GM19023 (cell line): ENCODE data around the gene PTTG1IP.

Experiments
- ATAC-seq: cut with Tn5 transposase; IDR thresholded peaks from one replicate; pipeline ENCODE4 v1.9.1; 2021; ENCODE audit warnings: mild to moderate bottlenecking, moderate library complexity; ENCODE audit not compliant: unreplicated experiment

The PTTG1IP gene

DNA sequence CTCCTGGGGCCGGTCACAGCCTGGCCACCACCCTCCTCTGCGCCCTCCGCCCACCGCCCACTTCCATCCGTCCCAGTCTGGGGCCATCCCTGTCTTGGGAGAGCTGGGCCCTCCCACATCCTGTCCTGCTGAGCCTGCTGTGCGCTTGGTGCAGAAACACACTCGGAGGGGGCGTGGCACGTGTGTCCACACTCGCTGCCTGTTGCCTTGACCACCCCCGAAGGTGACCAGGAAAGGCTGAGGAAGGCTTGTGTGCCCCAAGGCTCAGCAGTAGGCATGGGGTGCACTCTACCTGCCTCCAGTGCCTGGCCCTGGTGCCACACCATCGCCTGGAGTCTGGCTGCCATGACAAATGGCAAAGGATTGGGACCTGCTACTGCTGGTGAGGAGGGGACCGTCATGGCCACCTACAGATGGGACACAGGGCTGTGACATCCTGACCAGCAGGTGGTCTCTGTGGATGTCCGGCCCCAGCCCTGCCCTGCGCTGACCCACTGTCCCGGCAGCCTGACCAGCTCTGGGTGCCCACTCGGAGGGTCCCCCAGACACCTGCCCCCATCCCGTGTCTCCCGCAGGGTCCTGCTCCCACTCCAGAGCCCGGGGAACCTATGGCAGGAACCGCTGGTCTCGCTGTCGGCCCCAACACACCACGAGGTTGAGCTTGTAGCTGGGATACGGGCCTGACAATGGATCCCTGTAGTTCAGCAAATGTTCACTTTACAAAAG, 23.2 kb upstream of the PTTG1IP start:
- ATAC-seq: no peak

DNA sequence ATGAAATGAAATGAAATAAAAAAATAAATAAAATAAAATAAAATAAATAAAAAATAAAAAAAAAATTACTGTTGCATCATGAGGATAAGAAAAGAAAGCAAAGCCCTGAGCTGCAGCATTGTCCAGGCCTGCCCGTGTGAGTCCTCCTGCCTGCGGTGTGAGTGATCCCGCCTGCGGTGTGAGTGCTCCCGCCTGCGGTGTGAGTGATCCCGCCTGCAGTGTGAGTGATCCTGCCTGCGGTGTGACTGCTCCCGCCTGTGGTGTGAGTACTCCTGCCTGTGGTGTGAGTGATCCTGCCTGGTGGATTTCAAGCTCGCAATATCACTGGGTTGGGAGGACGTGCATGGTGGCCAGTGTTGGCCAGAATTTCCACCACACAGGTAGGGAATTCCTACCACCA, 22.4 kb upstream of the PTTG1IP start:
- no peak for ATAC-seq

DNA sequence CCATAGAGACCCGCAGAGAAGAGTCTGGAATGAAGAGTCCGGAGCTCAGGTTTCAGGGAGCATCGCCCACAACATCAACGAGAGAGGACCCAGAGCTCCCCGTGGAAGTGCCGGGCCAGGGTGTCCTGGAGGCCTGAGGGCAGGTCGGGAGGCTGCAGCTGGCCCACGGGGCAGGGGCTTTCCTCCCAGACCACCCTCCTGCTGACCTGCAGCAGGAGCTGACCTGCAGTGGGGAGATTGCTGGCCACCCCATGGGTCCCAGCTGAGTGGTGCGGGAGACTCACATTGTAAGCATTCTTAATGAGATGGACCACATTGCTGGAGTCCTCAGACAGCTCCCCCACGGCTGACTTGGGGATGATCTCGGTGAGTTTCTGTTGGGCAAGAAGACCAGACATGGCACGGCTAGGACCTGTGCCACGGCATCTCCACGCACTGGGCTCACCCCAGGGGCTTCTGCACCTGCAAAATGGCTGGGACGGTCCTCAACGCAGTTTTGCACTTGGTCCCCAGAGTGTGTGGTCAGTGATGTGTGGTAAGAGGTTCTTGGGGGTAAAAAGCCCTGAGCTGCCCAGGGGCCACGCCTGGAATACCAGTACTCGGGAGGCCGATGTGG, 21.3 kb upstream of the PTTG1IP start:
- no peak for ATAC-seq

DNA sequence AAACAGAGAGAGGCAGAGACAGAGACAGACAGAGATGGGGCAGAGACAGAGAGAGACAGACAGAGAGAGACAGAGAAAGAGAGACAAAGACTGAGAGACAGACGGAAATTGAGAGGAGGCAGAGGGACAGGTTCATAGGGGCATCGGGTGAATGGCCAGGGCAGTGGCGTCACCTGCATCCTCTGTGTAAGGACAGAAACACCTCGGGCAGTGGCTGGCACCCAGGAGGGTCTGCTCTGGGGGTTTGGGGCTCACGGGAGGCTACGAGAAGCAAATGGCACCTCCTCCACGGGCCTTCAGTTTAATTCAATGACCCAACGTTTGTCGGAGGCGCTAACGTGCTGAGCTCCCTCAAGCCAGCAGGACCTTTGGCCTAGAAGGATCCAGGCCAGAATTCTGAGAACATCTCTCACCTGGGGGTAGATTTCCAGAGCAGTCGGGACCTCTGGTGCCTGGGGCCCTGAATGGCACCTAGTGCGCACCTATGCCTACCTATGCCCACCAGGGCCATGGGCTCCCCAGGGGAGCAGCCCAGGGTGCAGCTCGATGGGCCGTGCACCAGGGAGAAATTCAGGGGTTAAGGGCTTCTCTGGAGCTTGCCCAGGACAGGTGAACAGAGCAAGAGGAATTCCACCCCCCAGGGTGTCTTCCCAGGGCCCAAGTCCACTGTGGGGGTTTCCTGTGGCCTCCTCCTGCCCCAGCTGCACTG, 20.6 kb upstream of the PTTG1IP start:
- ATAC-seq: no peak

DNA sequence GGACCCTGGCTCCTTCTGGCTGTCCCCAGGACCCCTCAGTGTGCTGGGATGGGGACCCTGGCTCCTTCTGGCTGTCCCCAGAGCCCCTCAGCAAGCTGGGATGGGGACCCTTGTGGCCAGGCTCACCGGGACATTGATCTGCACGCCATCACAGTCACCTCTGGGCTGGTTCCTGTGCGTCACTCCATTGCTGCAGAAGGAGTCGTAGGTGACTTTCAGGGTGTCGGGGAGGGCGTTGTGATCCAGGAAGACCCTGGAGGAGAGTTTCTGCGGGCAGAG, 19.7 kb upstream of the PTTG1IP start:
- ATAC-seq: no peak

DNA sequence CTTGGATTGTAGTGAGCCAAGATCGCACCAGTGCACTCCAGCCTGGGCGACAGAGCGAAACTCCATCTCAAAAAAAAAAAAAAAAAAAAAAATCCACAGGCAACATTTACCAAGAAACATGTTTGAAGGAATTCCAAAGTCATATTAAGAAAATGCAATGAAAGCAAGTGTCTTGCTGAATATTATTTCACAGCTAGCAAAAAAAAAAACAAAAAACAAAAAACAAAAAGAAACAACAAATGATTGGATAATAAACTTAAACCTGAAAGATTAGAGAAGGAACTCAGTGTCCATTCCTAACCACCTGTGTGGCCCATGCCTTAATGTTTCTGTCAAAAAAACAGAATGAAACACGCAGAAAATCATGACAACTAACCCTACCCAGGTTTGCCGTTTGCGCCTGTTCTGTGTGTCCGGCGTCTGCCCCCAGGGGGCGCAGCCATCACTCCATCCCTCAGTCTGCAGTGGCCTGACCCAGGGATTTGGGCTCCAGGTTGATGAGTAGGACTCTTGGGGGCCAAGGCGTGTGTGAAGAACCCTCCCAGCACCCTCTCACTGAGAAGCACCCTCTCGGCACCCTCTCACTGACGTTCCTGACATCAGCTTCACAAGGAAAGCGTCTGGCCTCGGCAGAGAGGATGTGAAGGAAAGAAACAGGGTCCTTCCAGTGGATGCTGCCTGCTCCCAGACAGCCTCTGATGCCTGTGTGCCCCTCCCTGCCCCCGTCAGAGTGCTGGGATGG, 19.2 kb upstream of the PTTG1IP start:
- ATAC-seq: no peak

DNA sequence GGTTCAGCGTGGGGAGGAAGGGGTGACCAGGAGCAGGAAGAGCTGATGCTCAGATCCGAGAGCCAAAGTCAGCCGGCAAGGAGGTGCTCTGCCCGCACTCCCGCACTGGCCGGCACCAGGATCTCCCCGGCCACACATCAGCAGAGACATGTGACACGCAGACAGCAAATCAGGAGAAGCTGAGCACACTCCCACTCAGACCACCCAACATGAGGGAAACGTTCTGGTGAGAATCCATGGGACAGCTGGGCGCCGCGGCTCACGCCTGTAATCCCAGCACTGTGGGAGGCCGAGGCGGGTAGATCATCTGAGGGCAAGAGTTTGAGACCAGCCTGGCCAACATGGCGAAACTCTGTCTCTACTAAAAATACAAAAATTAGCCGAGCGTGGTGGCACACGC, 18.6 kb upstream of the PTTG1IP start:
- no peak for ATAC-seq

DNA sequence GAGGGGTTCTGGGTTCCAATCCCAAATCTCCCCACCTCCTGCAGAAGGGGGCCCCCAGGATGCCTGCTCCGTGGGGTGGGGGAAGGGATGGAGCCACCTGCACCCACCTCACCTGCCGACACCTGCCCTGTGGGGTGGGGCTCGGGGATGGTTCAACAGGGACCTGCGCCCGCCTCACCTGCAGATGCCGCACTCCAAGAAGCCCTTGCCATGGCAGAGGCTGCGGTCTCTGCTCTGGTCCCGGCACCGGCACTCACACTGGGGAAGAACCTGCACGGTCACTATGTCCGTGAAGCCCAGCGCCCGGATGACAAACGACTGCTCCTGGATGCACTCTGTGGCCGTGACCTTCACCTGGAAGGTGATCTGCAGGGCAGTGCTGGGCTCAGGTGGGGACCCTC, 18.1 kb upstream of the PTTG1IP start:
- no peak for ATAC-seq

DNA sequence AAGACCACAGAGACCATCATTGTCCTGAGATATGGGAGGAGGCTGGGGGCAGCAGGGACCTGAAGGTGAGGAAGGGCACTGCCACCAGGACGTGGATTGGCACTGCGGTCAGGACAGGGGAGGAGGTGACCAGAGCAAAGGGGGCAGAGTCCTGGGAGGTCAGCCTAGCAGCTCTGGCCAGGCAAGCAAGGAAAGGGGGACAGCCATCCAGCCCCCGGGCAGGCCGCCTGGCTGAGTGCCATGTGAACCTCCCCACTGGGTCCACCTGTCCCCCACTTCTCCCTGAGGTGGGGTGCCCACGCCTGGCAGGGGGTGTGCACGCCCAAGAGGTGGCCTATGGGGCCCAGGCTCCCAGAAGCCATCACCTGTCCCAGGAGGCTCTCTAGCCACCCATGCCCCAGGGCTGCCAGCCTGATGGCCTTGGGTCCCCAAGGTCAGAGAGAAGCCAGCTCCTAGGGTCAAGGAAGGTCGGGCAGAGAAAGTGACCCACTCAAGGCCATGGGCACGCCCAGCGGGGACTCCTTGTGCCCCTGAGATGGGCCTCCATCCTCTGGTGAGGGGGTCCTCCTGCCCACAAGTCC, 17.6 kb upstream of the PTTG1IP start:
- no peak for ATAC-seq

DNA sequence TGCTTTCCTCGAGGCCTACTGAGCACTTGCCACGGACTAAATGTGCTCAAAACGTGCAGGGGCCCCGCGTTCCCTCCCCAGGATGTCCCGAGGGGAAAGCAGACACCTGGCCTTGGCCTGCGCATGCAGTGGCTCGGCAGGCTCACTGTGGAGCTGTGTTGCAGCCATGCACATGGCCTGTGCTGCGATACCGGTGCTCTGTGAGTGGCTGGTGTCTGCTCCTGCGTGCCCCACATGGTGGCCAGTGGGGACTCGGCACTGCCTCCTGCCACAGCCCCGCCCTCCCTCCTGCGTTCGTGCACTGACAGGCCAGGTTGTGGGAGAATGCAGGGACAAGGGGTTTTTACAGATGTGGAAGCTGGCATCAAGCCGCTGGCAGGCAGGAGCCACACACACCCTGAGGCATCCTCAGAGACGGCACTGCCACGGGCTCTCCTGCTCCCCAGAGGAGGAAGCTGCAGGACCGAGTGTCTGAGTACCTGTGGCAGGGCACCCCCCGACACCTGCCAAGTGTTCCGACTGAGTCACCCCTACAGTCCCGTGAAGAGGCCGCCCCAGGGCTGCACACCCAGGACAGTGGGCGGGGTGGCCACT, 16.9 kb upstream of the PTTG1IP start:
- no peak for ATAC-seq

DNA sequence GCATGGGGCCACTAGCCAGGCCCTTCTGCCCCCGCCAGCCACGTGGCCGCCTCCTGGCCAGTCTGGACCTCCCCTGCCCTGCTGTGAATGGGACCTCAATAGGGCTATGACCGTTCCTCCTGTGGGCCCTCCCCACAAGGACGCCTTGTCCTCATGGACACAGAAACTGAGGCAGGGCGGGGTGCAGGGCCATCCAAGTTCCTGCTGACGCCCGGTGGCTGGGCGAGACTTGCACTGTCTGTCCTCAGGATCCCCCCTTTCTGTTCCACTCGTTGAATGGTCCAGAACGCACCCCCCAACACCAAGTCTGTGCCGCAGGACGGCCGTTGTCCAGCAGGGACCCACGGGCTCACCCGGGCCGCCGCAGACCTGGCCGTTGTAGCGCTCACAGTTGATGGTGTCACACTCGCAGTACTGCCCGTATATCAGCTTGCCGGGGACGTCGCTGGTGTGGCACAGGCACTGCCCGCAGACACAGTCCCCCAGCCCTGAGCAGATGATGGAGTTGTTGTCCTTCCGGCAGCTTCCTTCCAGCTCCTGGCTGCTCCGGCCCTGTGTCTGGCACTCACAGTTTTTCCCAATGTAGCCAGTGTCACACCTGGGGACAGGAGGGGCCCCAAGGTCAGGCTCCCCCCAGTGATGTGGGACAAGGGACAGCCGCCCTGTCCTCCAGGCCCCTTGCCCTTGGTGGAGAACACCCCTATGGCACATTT, 16.3 kb upstream of the PTTG1IP start:
- ATAC-seq: no peak

DNA sequence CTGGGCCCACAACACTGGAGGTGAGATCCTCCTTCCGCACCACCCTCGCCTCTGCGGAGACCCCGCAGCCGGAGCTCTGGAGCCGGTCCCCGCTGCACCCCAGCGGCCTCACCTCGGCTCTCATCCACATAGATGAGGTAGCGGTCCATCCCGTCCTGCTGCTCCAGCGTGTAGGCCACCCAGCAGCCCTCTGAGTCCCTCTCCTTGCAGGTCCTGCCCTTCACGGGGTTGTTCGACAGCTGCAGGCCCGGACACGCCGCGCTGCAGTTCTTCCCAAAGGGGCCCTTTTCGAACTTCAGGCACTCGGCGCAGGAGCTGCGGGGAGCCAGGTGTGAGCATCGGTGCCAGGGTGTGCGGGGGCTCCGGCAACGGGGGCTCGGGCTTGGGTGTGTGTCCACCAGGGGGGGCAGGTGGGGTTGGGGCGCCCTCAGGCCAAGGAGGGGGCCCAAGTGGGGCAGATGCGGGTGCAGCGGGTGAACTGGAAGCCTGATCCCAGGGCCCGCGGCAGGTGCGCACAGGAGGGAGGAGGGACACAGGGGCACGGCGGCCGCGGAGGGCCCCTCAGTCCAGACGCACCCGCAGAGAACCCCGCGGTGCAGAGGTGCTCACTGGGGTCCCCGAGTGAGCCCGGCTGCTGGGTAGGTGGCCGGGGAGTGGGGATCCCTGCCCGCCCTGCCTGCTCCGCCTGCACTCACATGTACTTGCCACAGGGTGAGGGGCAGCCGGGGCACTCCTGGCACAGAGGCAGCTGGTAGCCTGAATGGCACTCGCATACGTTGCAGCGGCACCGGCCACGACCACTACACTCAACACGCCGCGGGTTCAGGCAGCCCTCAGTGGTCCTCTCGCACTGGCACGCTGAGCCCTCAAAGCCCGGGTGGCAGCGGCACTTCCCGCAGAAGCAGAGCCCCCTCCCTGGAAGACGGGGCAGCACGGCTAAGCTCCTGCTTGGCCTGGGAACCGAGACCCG, 15.4 kb upstream of the PTTG1IP start:
- no peak for ATAC-seq

DNA sequence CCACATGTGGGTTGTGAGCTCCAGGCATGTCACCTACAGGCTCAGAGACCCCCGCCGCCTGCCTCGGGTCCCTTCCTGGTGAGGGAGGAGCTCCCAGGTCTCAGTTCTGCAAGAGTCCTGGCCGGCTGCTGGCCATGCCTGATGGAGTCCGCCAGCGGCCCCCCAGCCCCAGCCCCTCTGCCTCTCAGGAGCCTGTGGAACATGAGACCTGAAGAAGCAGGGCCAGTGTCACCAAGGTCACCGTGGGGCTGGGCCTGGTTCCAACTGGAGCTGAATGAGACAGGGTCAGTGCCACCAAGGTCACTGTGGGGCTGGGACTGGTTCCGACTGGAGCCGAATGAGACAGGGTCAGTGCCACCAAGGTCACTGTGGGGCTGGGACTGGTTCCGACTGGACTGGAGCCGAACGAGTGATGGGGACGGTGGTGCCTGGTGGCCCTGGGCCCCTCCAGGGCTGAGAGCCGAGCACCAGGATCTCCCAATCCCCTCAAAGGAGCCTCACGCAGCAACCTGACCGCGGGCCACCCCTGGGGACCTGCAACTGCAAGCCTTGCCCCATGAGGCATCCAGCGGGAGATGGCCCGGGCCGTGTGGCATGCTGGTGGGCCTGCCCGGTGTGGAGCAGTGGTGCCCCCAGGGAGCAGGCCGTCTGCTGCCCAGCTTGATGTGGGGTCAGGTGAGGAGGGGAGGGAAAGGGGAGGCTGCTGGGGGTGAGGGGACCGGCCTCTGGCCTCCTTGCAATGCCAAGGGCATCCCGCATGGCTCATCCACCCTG, 14.5 kb upstream of the PTTG1IP start:
- ATAC-seq: no peak

DNA sequence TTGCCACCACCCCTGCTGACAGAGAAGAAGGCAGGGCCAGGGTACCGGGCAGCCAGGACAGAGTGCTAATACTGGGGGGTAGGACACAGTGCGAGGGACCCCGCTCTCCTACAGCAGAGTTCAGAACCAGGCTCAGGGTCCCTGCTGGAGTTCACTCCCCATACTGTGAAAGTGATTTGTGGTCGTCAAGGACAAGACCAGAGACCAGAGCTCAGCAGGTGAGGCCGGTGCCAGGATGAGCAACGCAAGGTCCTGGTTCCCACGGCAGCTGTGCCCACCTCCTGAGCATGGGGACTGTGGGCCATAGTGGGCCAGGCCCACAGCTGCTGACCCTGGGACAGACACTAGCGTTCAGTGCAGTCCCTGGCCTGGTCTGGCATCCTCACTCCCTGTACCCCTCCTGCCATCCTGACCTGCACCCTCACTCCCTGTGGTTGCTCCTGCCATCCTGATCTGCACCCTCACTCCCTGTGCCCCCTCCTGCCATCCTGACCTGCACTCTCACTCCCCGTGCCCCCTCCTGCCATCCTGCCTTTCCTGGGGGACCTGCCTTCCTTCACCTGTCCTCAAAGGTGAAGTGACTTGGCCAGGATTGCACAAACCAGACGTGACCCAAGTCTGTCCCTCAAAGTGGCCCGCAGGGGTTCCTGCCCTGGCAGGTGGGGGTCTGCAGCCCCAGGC, 13.8 kb upstream of the PTTG1IP start:
- ATAC-seq: no peak

DNA sequence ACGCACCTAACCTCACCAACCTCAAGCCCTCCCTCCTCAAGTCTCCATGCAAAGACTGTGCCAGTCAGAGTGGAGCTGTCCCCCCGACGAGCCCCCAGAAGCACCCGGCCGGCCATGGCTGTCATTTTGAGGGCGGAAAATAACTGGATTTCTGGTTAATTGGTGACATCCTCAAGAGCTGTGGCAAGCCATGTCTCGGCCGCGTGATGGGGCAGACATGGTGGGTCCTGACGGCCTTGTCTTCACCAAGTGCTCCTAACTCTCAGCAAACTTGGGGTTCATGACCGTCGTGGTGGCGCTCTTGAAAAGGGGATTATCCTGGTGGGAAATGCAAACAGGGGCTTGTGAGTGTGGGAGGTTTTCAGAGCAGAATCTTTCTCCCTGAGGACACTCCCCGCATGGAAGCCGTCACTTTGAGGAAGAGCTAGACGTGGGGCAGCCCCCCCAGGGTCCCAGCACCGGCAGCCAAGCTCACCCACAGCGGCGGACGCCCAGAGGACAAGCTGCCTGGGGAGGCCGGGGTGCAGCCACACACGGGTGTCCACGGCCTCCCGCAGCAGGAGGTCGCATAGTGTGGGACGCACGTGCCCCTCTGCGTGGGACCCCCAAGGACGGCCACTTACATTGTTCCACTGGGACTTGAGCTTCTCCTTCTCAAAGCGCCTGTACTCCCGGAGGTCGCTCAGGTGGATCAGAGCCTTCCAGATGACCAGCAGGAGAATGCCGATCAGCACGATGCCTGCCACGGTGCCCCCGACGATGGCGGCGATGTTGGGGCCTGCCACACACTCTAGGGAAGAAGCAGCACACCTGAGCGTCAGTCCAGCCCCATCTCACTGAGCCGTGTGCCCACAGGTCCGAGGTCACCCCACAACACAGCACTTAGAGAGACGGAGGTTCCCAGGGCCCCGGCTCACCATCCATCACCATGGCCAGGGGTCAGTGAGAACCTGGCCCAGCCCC, 12.9 kb upstream of the PTTG1IP start:
- no peak for ATAC-seq

DNA sequence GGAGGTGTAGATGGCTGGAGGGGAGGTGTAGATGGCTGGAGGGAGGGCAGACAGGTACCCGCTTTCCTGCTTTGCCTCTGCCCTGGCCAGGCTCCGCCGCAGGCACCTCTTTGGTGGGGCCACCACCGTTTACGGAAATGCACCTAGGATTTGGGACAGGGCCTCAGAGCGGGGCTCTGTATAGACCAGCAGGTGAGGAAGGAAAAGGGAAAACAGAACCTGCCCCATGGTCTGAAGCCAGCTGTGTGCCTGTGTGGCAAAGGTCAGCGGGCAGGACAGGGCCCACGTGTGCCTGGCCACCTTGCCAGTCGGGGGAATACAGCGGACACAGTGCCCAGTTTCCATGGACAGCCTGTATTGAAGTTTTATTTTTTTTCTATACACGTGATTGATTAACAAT, 12.1 kb upstream of the PTTG1IP start:
- no peak for ATAC-seq

DNA sequence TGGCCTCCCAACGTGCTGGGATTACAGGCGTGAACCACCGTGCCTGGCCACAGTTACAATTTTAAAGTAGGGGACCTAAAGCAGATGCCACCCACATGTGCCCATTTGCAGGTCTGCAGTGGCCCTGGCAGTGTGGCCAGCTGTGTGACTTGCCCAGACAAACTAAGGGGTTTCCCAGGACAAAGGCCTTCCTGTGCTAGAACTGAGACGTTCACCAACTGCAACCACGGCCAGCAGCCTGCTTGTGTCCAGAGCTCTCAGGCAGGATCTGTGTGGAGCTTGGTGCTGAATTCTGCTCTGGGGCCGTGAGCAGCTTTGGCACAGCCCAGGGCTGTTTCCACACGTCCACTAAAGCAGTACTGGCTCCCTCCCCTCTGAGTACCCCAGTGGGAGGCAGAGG, 10.6 kb upstream of the PTTG1IP start:
- ATAC-seq: no peak
